Common myeloid progenitor, CD34-positive (primary cell): ENCODE data around the gene AQP5.

ENCODE experiments used
- CTCF ChIA-PET: fragments of 350-600 bp; sonication (Branson Sonifier 250); formaldehyde crosslinking; loops from one replicate; lab custom pipeline; 2021; ENCODE audit warnings: antibody characterized with exemption; lab: Charles Lee
- POLR2A ChIA-PET: fragments of 350-600 bp; sonication (Branson Sonifier 250); formaldehyde crosslinking; loops from one replicate; lab custom pipeline; 2021; ENCODE audit warnings: antibody characterized with exemption; lab: Charles Lee
- DNase-seq, 3 donors: peaks; one replicate each; pipeline versions ENCODE4 v3.0.0 to v3.0.0-alpha.2; 2013
- H3K27ac ChIP-seq, 2 experiments: 1 replicate in 1 of 2; 2 replicates in 1 of 2; pipeline ENCODE4 v1.7.0; 2013; ENCODE audit warnings: inconsistent platforms in 2 of 2, low read length in 2 of 2, mild to moderate bottlenecking in 2 of 2, low read depth in 1 of 2, moderate library complexity in 1 of 2; ENCODE audit not compliant: severe bottlenecking in 2 of 2, insufficient read depth in 1 of 2, poor library complexity in 1 of 2
- H3K27me3 ChIP-seq, 5 experiments: replicated peaks in 2 of 5; 1 replicate in 3 of 5; 2 replicates in 2 of 5; pipeline versions ENCODE4 v1.6.1 to v1.7.0; 2013; ENCODE audit warnings: low read length in 4 of 5, mild to moderate bottlenecking in 2 of 5, moderate library complexity in 2 of 5, inconsistent platforms in 1 of 5; ENCODE audit not compliant: insufficient read depth in 5 of 5, control insufficient read depth in 4 of 5
- H3K36me3 ChIP-seq, 4 experiments: 1 replicate in 2 of 4; 2 replicates in 2 of 4; pipeline versions ENCODE4 v1.6.1 to v1.7.0; 2013; ENCODE audit warnings: low read length in 3 of 4, control low read depth in 1 of 4, mild to moderate bottlenecking in 1 of 4; ENCODE audit not compliant: control insufficient read depth in 4 of 4, insufficient read depth in 4 of 4
- H3K4me1 ChIP-seq, 4 experiments: 1 replicate in 3 of 4; 2 replicates in 1 of 4; pipeline versions ENCODE4 v1.6.1 to v1.7.1; 2013; ENCODE audit warnings: low read length in 3 of 4, mild to moderate bottlenecking in 3 of 4, control low read depth in 1 of 4, inconsistent platforms in 1 of 4, moderate library complexity in 1 of 4; ENCODE audit not compliant: control insufficient read depth in 4 of 4, insufficient read depth in 4 of 4; ENCODE audit errors: control extremely low read depth in 1 of 4
- H3K4me3 ChIP-seq, 7 experiments: 1 replicate in 4 of 7; 2 replicates in 3 of 7; pipeline versions ENCODE4 v1.5.1 to v1.7.0; 2013; ENCODE audit warnings: mild to moderate bottlenecking in 7 of 7, low read length in 6 of 7, moderate library complexity in 6 of 7, inconsistent platforms in 2 of 7, low read depth in 2 of 7, control low read depth in 1 of 7; ENCODE audit not compliant: insufficient read depth in 4 of 7, control insufficient read depth in 1 of 7; ENCODE audit errors: extremely low read depth in 1 of 7
- H3K9me3 ChIP-seq, 5 experiments: 1 replicate in 4 of 5; 2 replicates in 1 of 5; pipeline versions ENCODE4 v1.6.1 to v1.7.1; 2013; ENCODE audit warnings: low read length in 4 of 5, mild to moderate bottlenecking in 2 of 5, inconsistent platforms in 1 of 5, low read depth in 1 of 5, moderate library complexity in 1 of 5; ENCODE audit not compliant: control insufficient read depth in 4 of 5, insufficient read depth in 2 of 5; ENCODE audit errors: control extremely low read depth in 1 of 5
- WGBS: methylation state at CpG from one replicate; pipeline ENCODE4 v1.1.5; 2013; ENCODE audit not compliant: insufficient coverage; 5-methylcytosine and 5-hydroxymethylcytosine counted together

The AQP5 gene

GRCh38 chr12:49990273-49990672 is 28.6 kb downstream of the AQP5 start:
- H3K4me1 ChIP-seq = no peaks in the 10 kb centered on the region
- H3K9me3 ChIP-seq = no peaks in the 10 kb centered on the region
- no peak overlapping the region for H3K27ac ChIP-seq
- CTCF ChIA-PET = interaction anchor here (0.8 to 5.9 kb wide), 5 partner anchors 12 to 84 kb away, joined by 3 to 34 read pairs (median 3); no protein-coding TSS in a partner anchor
- H3K4me3 ChIP-seq = no peak overlapping the region
- no peak for DNase-seq
- WGBS = no CpG with 5 or more reads among the region's 4 CpGs
- POLR2A ChIA-PET = no interaction called here
- H3K27me3 ChIP-seq = no peaks in the 10 kb centered on the region
- peaks cover 14 to 71% (median 42%) of the 10 kb centered on the region in 4 experiments for H3K36me3 ChIP-seq

DNA sequence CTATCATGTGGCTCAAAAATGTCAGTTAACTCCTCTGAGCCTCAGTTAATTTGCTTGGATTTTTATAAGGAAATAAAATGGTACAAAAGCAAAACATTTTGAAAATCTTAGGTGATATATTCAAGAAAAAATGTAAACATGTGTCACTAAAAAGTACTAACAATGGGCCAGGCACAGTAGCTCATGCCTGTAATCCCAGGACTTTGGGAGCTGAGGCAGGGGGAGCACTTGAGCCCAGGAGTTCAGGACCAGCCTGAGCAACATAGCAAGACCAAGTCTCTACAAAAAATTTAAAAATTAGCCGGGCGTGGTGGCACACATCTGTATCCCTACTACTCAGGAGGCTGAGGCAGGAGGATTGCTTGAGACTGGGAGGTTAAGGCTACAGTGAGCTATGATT is 36.8 kb downstream of the AQP5 start:
- H3K27me3 ChIP-seq = no peaks in the 10 kb centered on the region
- ChIA-PET POLR2A (no interaction called here), CTCF (interaction anchor here (1.2 to 1.5 kb wide), 2 partner anchors 15 to 31 kb away, joined by 3 to 6 read pairs; no protein-coding TSS in a partner anchor)

GRCh38 chr12:50003595-50003994 is 41.9 kb downstream of the AQP5 start:
- Histone ChIP-seq H3K27ac (no peak overlapping the region), H3K27me3 (no peaks in the 10 kb centered on the region), H3K9me3 (no peaks in the 10 kb centered on the region), H3K4me1 (no peaks in the 10 kb centered on the region), H3K36me3 (peaks cover 22 to 73% (median 41%) of the 10 kb centered on the region in 4 experiments), H3K4me3 (no peak overlapping the region)
- POLR2A ChIA-PET = no interaction called here
- no peak for DNase-seq
- CTCF ChIA-PET = interaction anchor here (0.7 to 3.2 kb wide), 5 partner anchors 10 to 37 kb away, joined by 3 to 12 read pairs (median 3); no protein-coding TSS in a partner anchor
- WGBS = no CpG with 5 or more reads among the region's 2 CpGs

More for the DNA sequence above, 36.8 kb downstream of the AQP5 start:
- H3K36me3 ChIP-seq = peaks cover 18 to 77% (median 50%) of the 10 kb centered on the region in 4 experiments
- no peak for DNase-seq
- H3K4me3 ChIP-seq = no peak overlapping the region
- no peaks in the 10 kb centered on the region for H3K9me3 ChIP-seq
- WGBS = no CpG with 5 or more reads among the region's 2 CpGs
- H3K4me1 ChIP-seq = no peaks in the 10 kb centered on the region
- H3K27ac ChIP-seq = no peak overlapping the region

DNA sequence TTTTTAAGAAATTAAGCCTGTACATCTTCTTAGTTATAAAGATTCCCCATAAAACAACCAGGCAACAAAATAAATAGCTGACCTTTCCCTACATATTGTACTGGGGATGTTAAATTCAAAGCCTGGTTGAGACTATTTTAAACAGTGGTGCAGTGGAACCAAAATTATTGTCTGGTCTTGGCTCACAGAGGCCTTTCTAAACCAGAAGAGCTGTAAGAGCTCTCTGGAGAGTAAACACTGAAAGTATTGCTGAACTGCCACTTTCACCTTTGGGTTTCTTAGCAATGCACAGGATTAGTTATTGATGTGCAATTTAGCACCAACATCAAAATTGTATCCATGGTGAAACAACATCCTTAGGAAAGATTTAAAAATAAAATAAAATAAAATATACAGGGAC is 43.0 kb downstream of the AQP5 start:
- Histone ChIP-seq H3K9me3 (no peaks in the 10 kb centered on the region), H3K27ac (no peak overlapping the region), H3K36me3 (peaks cover 18 to 66% (median 34%) of the 10 kb centered on the region in 4 experiments), H3K4me3 (no peak overlapping the region), H3K27me3 (no peaks in the 10 kb centered on the region), H3K4me1 (no peaks in the 10 kb centered on the region)
- ChIA-PET CTCF (interaction anchor here (1.2 to 3.2 kb wide), 3 partner anchors 16 to 38 kb away, joined by 3 to 12 read pairs (median 5); no protein-coding TSS in a partner anchor), POLR2A (no interaction called here)
- DNase-seq = no peak

DNA sequence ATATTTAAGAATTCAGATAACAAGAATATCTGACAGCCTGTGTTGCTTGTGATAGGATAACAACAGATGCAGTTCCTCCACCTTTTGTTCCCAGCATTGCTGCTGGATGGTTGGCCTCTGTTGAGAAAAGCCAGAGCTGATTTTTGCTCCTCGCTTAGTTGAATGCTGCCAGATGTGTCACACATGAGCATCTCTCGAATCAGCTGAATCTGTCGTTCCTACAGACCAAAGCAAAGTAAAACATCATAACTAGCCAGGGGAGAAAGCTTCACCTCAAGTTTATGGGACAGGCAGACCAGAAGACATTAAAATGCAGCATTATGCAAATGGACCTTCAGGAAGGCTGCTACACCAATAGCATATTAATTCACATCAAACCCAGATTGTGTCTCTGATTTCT is 43.5 kb downstream of the AQP5 start:
- no peaks in the 10 kb centered on the region for H3K4me1 ChIP-seq
- WGBS = 100% methylated on average over 3 of the region's 3 CpGs
- H3K27ac ChIP-seq = no peak overlapping the region
- DNase-seq = no peak
- H3K9me3 ChIP-seq = no peaks in the 10 kb centered on the region
- POLR2A ChIA-PET = no interaction called here
- H3K27me3 ChIP-seq = no peaks in the 10 kb centered on the region
- H3K36me3 ChIP-seq = peaks cover 18 to 65% (median 32%) of the 10 kb centered on the region in 4 experiments
- CTCF ChIA-PET = interaction anchor here (1.8 to 3.2 kb wide), 2 partner anchors 16 to 38 kb away, joined by 5 to 12 read pairs; no protein-coding TSS in a partner anchor
- no peak overlapping the region for H3K4me3 ChIP-seq

DNA sequence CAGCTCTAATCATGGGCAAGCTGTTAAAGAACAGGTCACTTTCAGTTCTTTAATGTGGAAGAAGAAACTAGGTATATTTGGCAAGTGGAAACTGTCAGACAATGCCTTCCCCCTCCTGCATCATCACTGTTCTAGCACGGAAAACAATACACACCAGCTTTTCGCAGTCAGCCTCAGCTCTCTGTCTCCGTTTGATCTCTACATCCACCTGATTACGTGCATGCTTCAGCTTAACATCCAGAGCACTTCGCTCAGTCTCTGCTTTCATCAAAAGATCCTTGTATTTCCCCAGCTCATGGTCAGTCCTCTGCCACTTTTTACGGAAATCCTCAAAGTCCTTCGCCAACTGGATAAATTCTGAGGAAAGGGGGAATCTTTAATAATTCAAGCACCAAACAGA is 44.6 kb downstream of the AQP5 start:
- ChIA-PET POLR2A (no interaction called here), CTCF (interaction anchor here (0.8 to 3.2 kb wide), 5 partner anchors 25 to 64 kb away, joined by 3 to 12 read pairs (median 4); no protein-coding TSS in a partner anchor)
- Histone ChIP-seq H3K4me1 (no peaks in the 10 kb centered on the region), H3K9me3 (no peaks in the 10 kb centered on the region), H3K27me3 (no peaks in the 10 kb centered on the region), H3K4me3 (no peak overlapping the region), H3K36me3 (peaks cover 18 to 61% (median 28%) of the 10 kb centered on the region in 4 experiments), H3K27ac (no peak overlapping the region)
- no peak for DNase-seq
- WGBS = 100% methylated on average over 5 of the region's 7 CpGs

- DNase-seq = no peak
- no peak overlapping the region for H3K4me3 ChIP-seq
- POLR2A ChIA-PET = no interaction called here
- no peaks in the 10 kb centered on the region for H3K27me3 ChIP-seq
- H3K27ac ChIP-seq = no peak overlapping the region
- no peaks in the 10 kb centered on the region for H3K4me1 ChIP-seq
- no peaks in the 10 kb centered on the region for H3K9me3 ChIP-seq
- no CpG with 5 or more reads among the region's 1 CpG for WGBS
- CTCF ChIA-PET = interaction anchor here (0.8 to 1.7 kb wide), 4 partner anchors 26 to 64 kb away, joined by 3 to 6 read pairs (median 4); no protein-coding TSS in a partner anchor
- H3K36me3 ChIP-seq = peaks cover 14 to 58% (median 24%) of the 10 kb centered on the region in 4 experiments
These were observed 45.2 kb downstream of the AQP5 start for GRCh38 chr12:50006754-50007442.
